HL-60 (cell line): ENCODE results near the gene GRIA2.

ENCODE experiments used
- DNase-seq, 2 experiments: peaks; one replicate each; pipeline ENCODE4 v3.0.0-alpha.2; 2010 to 2020; ENCODE audit warnings: low read depth in 1 of 2, low spot score in 1 of 2
- H3K27ac ChIP-seq: fragments of 250-450 bp; sonication (Bioruptor Pico); replicated peaks from 2 replicates; pipeline ENCODE4 v1.5.1; 2020; ENCODE audit warnings: mild to moderate bottlenecking, moderate library complexity
- H3K27me3 ChIP-seq: fragments of 250-450 bp; sonication (Bioruptor Pico); 2 replicates; pipeline ENCODE4 v1.5.1; 2021; ENCODE audit warnings: mild to moderate bottlenecking, moderate library complexity; ENCODE audit not compliant: insufficient read depth, poor library complexity, severe bottlenecking
- H3K4me3 ChIP-seq: replicated peaks from 2 replicates; pipeline ENCODE4 v1.5.1; 2011; ENCODE audit warnings: mild to moderate bottlenecking, control low read depth, low read length; ENCODE audit not compliant: insufficient read depth
- CTCF ChIP-seq: IDR thresholded peaks from one replicate; pipeline ENCODE4 v1.5.1; 2011; ENCODE audit warnings: low read length, control low read depth, inconsistent platforms; ENCODE audit not compliant: insufficient read depth
- GABPA ChIP-seq: IDR thresholded peaks from 2 replicates; pipeline ENCODE4 v1.6.1; 2012; ENCODE audit warnings: low read depth
- POLR2AphosphoS5 ChIP-seq: IDR thresholded peaks from 2 replicates; pipeline ENCODE4 v1.6.1; 2012; ENCODE audit warnings: low read depth
- REST ChIP-seq: IDR thresholded peaks from 2 replicates; pipeline ENCODE4 v1.6.1; 2012; ENCODE audit warnings: low read depth; ENCODE audit not compliant: insufficient replicate concordance
- SPI1 ChIP-seq: IDR thresholded peaks from 2 replicates; pipeline ENCODE4 v1.6.1; 2012; ENCODE audit warnings: low read depth, mild to moderate bottlenecking, borderline replicate concordance

GRIA2 gene

GRCh38 chr4:157231525-157231924 is 11.0 kb downstream of the GRIA2 start:
- H3K4me3 ChIP-seq = no peak overlapping the region
- no peak for TF ChIP-seq SPI1
- TF ChIP-seq REST = no peak
- TF ChIP-seq GABPA = no peak
- TF ChIP-seq POLR2AphosphoS5 = no peak
- TF ChIP-seq CTCF = no peak
- H3K27me3 ChIP-seq = no peaks in the 10 kb centered on the region
- no peak for DNase-seq
- no peak overlapping the region for H3K27ac ChIP-seq

GRCh38 chr4:157242871-157243270 is 22.3 kb downstream of the GRIA2 start:
- Histone ChIP-seq H3K27me3 (no peaks in the 10 kb centered on the region), H3K4me3 (no peak overlapping the region), H3K27ac (no peak overlapping the region)
- DNase-seq = no peak
- TF ChIP-seq CTCF = no peak

- no peak overlapping the region for H3K4me3 ChIP-seq
- no peak overlapping the region for H3K27ac ChIP-seq
- DNase-seq = no peak
- no peaks in the 10 kb centered on the region for H3K27me3 ChIP-seq
- TF ChIP-seq POLR2AphosphoS5 (no peak), GABPA (no peak), SPI1 (no peak), REST (no peak), CTCF (no peak)
These were observed 23.8 kb downstream of the GRIA2 start for GRCh38 chr4:157244348-157244747.

GRCh38 chr4:157245351-157245750 is 24.8 kb downstream of the GRIA2 start:
- no peak overlapping the region for H3K27ac ChIP-seq
- H3K4me3 ChIP-seq = no peak overlapping the region
- no peak for DNase-seq
- TF ChIP-seq POLR2AphosphoS5 = no peak
- TF ChIP-seq SPI1 = no peak
- TF ChIP-seq GABPA = no peak
- no peak for TF ChIP-seq CTCF
- no peak for TF ChIP-seq REST
- H3K27me3 ChIP-seq = no peaks in the 10 kb centered on the region
